ENCODE data around the gene BRIP1. TPM values are rescaled to one million over a fixed set of nuclear protein-coding genes. Genes with fewer than 3 reads are reported as not detected.

Gene BRIP1
- polyA plus RNA-seq, 1 of the 3 experiments (the other 2 are of a cell fraction): 2.0 TPM

- Histone ChIP-seq H3K4me2 (peak overlapping the region; percentile 0; the same call in 1 of the 2 replicates), H3F3A (replicated peaks; ENCODE audit: insufficient read depth) (peaks cover 34% of the 10 kb centered on the region), H3K4me1 (ENCODE audit: control insufficient read depth in 1 of 2, insufficient read depth in 2 of 2, low read depth in 1 of 2, low read length in 1 of 2) (peaks cover 14 to 24% of the 10 kb centered on the region in 2 experiments; a peak in 2 of 4 replicates), H3K9ac (peak overlapping the region; percentile 9; the same call in 1 of the 2 replicates), H3K9me2 (no peaks in the 10 kb centered on the region), H2AFZ (ENCODE audit: low read depth) (no peak overlapping the region), H3K27ac (ENCODE audit: low read depth in 2 of 2, low read length in 1 of 2) (peak overlapping the region; percentile 69 to 83), H4K20me1 (ENCODE audit: insufficient read depth) (no peaks in the 10 kb centered on the region), H3K36me3 (replicated peaks in 1 of 2; ENCODE audit: control insufficient read depth in 1 of 2, insufficient read depth in 2 of 2, low read length in 1 of 2) (peaks cover 7 to 28% of the 10 kb centered on the region in 2 experiments), H3K27me3 (ENCODE audit: insufficient read depth) (no peaks in the 10 kb centered on the region), H3K9me3 (no peaks in the 10 kb centered on the region), H3K4me3 (ENCODE audit: low read depth in 2 of 2, low read length in 1 of 2) (no peak overlapping the region), H3K79me2 (ENCODE audit: insufficient read depth) (peaks cover 6% of the 10 kb centered on the region; the same call in 1 of the 2 replicates)
- ChIA-PET CTCF (interaction anchor here (0.6 to 1.6 kb wide), 5 partner anchors 9 to 393 kb away, joined by 3 to 5 read pairs (median 4); no protein-coding TSS in a partner anchor), POLR2A (no interaction called here)
- no peak for DNase-seq
- WGBS (ENCODE audit: low lambda C conversion rate): 11% methylated on average over 1 of the region's 1 CpG
- TF ChIP-seq IRF3 (IDR thresholded peaks at IDR 0.05; ENCODE audit: low read depth, low read length) (no peak), EP300 (IDR thresholded peaks at IDR 0.05; ENCODE audit: borderline replicate concordance in 1 of 2, low read depth in 1 of 2, low read length in 1 of 2) (peak in 1 of 2 experiments; percentile 36; a peak in 1 of 4 replicates), TCF12 (IDR thresholded peaks at IDR 0.05) (peak; percentile 75), GABPA (IDR thresholded peaks at IDR 0.05; ENCODE audit: low read depth) (0 out of 2 replicates have a peak, but pooled peaks have one; percentile 9), FOXM1 (IDR thresholded peaks at IDR 0.05; ENCODE audit: low read depth) (no peak), CTCF (IDR thresholded peaks at IDR 0.05) (no peak), MEF2A (IDR thresholded peaks at IDR 0.05; ENCODE audit: borderline replicate concordance, low read depth) (no peak), SMC3 (IDR thresholded peaks at IDR 0.05; ENCODE audit: low read depth, low read length) (no peak), PBX3 (IDR thresholded peaks at IDR 0.05) (peak; percentile 91), USF1 (IDR thresholded peaks at IDR 0.05; ENCODE audit: borderline replicate concordance, low read depth) (no peak), JUND (IDR thresholded peaks at IDR 0.05) (peak; percentile 62), TAF1 (IDR thresholded peaks at IDR 0.05; ENCODE audit: borderline replicate concordance, low read depth, low read length) (no peak), RXRA (IDR thresholded peaks at IDR 0.05; ENCODE audit: borderline replicate concordance, low read depth) (0 out of 2 replicates have a peak, but pooled peaks have one; percentile 15), ZBTB33 (IDR thresholded peaks at IDR 0.05; ENCODE audit: borderline replicate concordance, low read depth) (no peak), CHD2 (IDR thresholded peaks at IDR 0.05; ENCODE audit: low read length, partially characterized antibody) (no peak), SIN3A (IDR thresholded peaks at IDR 0.05; ENCODE audit: borderline replicate concordance, low read depth, low read length) (no peak), RFX5 (IDR thresholded peaks at IDR 0.05; ENCODE audit: low read length) (no peak), RAD21 (IDR thresholded peaks at IDR 0.05; ENCODE audit: low read length) (no peak), MAX (IDR thresholded peaks at IDR 0.05; ENCODE audit: low read depth) (no peak), NFIC (IDR thresholded peaks at IDR 0.05; ENCODE audit: borderline replicate concordance) (no peak; the same call in 1 of the 2 replicates), TEAD4 (IDR thresholded peaks at IDR 0.05; ENCODE audit: borderline replicate concordance, insufficient read depth) (peak; percentile 67; the same call in 1 of the 2 replicates), MXI1 (IDR thresholded peaks at IDR 0.05; ENCODE audit: low read depth, low read length) (no peak), USF2 (IDR thresholded peaks at IDR 0.05; ENCODE audit: borderline replicate concordance, low read depth, low read length) (no peak), GATA2 (CRISPR knock-in tag; IDR thresholded peaks at IDR 0.05) (no peak), YY1 (IDR thresholded peaks at IDR 0.05; ENCODE audit: low read depth) (no peak), FOSL2 (IDR thresholded peaks at IDR 0.05; ENCODE audit: borderline replicate concordance, low read depth) (peak; percentile 84), RCOR1 (IDR thresholded peaks at IDR 0.05; ENCODE audit: low read length) (no peak)
These were observed 57.9 kb downstream of the BRIP1 start for GRCh38 chr17:61805399-61805798.

Measured in SK-N-SH (cell line).